WTC11 (cell line): ENCODE measurements around the gene PAK5. TPM values are rescaled to one million over a fixed set of nuclear protein-coding genes. Genes with fewer than 3 reads are reported as not detected.

Experiments
- ATAC-seq: fragments of 200-7000 bp; cut with Tn5 transposase; 2 replicates; pipeline ENCODE4 v1.10.0; 2021; ENCODE audit warnings: mild to moderate bottlenecking, moderate library complexity
- CTCF ChIA-PET: fragments of 300-600 bp; sonication (Branson Sonifier 250); formaldehyde crosslinking; loops from one replicate; lab custom pipeline; 2021; ENCODE audit warnings: antibody characterized with exemption; lab: Charles Lee
- POLR2A ChIA-PET: fragments of 350-600 bp; sonication (Branson Sonifier 250); formaldehyde crosslinking; loops from one replicate; lab custom pipeline; 2021; ENCODE audit warnings: antibody characterized with exemption; lab: Charles Lee
- DNase-seq: peaks from one replicate; pipeline ENCODE4 v3.0.0; 2021; ENCODE audit warnings: low spot score
- H3K27ac Mint-ChIP-seq: 2 replicates; pipeline ENCODE4 v1.8.0; 2021; ENCODE audit warnings: mixed read lengths
- H3K27me3 Mint-ChIP-seq: 2 replicates; pipeline ENCODE4 v1.8.0; 2021; ENCODE audit warnings: low read depth, mild to moderate bottlenecking, moderate library complexity, mixed read lengths
- H3K36me3 Mint-ChIP-seq: 2 replicates; pipeline ENCODE4 v1.8.0; 2021; ENCODE audit warnings: mixed read lengths
- H3K4me1 Mint-ChIP-seq: 2 replicates; pipeline ENCODE4 v1.8.0; 2022; ENCODE audit warnings: mixed read lengths
- H3K4me3 Mint-ChIP-seq: 2 replicates; pipeline ENCODE4 v1.8.0; 2021; ENCODE audit warnings: mild to moderate bottlenecking, moderate library complexity, mixed read lengths
- H3K9me3 Mint-ChIP-seq: 2 replicates; pipeline ENCODE4 v1.8.0; 2021; ENCODE audit warnings: mixed read lengths
- AFF4 ChIP-seq: sonication (generic); formaldehyde crosslinking; IDR thresholded peaks from 2 replicates; pipeline ENCODE4 v1.8.1; 2023; ENCODE audit warnings: mild to moderate bottlenecking, missing genetic modification reagents, borderline replicate concordance
- ATF1 ChIP-seq: sonication (generic); formaldehyde crosslinking; IDR thresholded peaks from 2 replicates; pipeline ENCODE4 v1.8.1; 2023; ENCODE audit warnings: mild to moderate bottlenecking, moderate library complexity, missing genetic modification reagents
- CDX4 ChIP-seq: fragments of 250-450 bp; sonication (Bioruptor Pico); IDR thresholded peaks from 2 replicates; pipeline ENCODE4 v1.9.0; 2021; ENCODE audit warnings: moderate library complexity, mild to moderate bottlenecking, inconsistent platforms, borderline replicate concordance
- CREB1 ChIP-seq: sonication (generic); formaldehyde crosslinking; IDR thresholded peaks from 2 replicates; pipeline ENCODE4 v1.8.0; 2023; ENCODE audit warnings: mild to moderate bottlenecking, missing genetic modification reagents
- CREM ChIP-seq: sonication (generic); formaldehyde crosslinking; IDR thresholded peaks from 2 replicates; pipeline ENCODE4 v1.8.1; 2022; ENCODE audit warnings: mild to moderate bottlenecking, missing genetic modification reagents, moderate library complexity
- CTCF ChIP-seq: fragments of 200-600 bp; IDR thresholded peaks from 2 replicates; pipeline ENCODE4 v1.8.0; 2022; ENCODE audit warnings: antibody characterized with exemption
- E2F1 ChIP-seq: sonication (generic); formaldehyde crosslinking; IDR thresholded peaks from 2 replicates; pipeline ENCODE4 v1.8.0; 2022; ENCODE audit warnings: mild to moderate bottlenecking, missing genetic modification reagents
- E2F4 ChIP-seq: sonication (generic); formaldehyde crosslinking; IDR thresholded peaks from 2 replicates; pipeline ENCODE4 v1.8.1; 2022; ENCODE audit warnings: low read depth, mild to moderate bottlenecking, moderate library complexity, missing genetic modification reagents, borderline replicate concordance
- FOXP1 ChIP-seq: sonication (generic); formaldehyde crosslinking; IDR thresholded peaks from 2 replicates; pipeline ENCODE4 v1.8.0; 2022; ENCODE audit warnings: missing genetic modification reagents, mild to moderate bottlenecking, moderate library complexity, borderline replicate concordance
- GABPB1 ChIP-seq: sonication (generic); formaldehyde crosslinking; IDR thresholded peaks from 2 replicates; pipeline ENCODE4 v1.8.1; 2023; ENCODE audit warnings: mild to moderate bottlenecking, missing genetic modification reagents
- GTF2I ChIP-seq: fragments of 250-450 bp; sonication (Bioruptor Pico); conservative IDR thresholded peaks from 2 replicates; pipeline ENCODE4 v1.4.0; 2021; ENCODE audit warnings: mild to moderate bottlenecking
- HMGA2 ChIP-seq: fragments of 250-450 bp; sonication (Bioruptor Pico); IDR thresholded peaks from 2 replicates; pipeline ENCODE4 v1.4.0; 2021; ENCODE audit warnings: mild to moderate bottlenecking, moderate library complexity
- IRF1 ChIP-seq: sonication (generic); formaldehyde crosslinking; IDR thresholded peaks from 2 replicates; pipeline ENCODE4 v1.8.0; 2023; ENCODE audit warnings: missing genetic modification reagents
- JAZF1 ChIP-seq: fragments of 250-450 bp; sonication (Bioruptor Pico); IDR thresholded peaks from 2 replicates; pipeline ENCODE4 v1.9.0; 2021; ENCODE audit warnings: moderate library complexity, mild to moderate bottlenecking, inconsistent platforms
- MXD4 ChIP-seq: fragments of 250-450 bp; sonication (Bioruptor Pico); IDR thresholded peaks from 2 replicates; pipeline ENCODE4 v1.8.0; 2021; ENCODE audit warnings: mild to moderate bottlenecking, moderate library complexity, borderline replicate concordance
- NFE2L1 ChIP-seq: sonication (generic); formaldehyde crosslinking; IDR thresholded peaks from 2 replicates; pipeline ENCODE4 v1.8.1; 2023; ENCODE audit warnings: missing genetic modification reagents
- NFYB ChIP-seq: sonication (generic); formaldehyde crosslinking; conservative IDR thresholded peaks from 2 replicates; pipeline ENCODE4 v1.8.0; 2022; ENCODE audit warnings: low read depth, missing genetic modification reagents
- RORB ChIP-seq: fragments of 250-450 bp; sonication (Bioruptor Pico); IDR thresholded peaks from 2 replicates; pipeline ENCODE4 v1.9.0; 2021; ENCODE audit warnings: mild to moderate bottlenecking
- USF2 ChIP-seq: sonication (generic); formaldehyde crosslinking; IDR thresholded peaks from 2 replicates; pipeline ENCODE4 v1.8.1; 2023; ENCODE audit warnings: mild to moderate bottlenecking, missing genetic modification reagents, moderate library complexity
- ZNF138 ChIP-seq: sonication (generic); formaldehyde crosslinking; conservative IDR thresholded peaks from 2 replicates; pipeline ENCODE4 v1.8.1; 2022; ENCODE audit warnings: mild to moderate bottlenecking, moderate library complexity, missing genetic modification reagents
- ZNF219 ChIP-seq: sonication (generic); formaldehyde crosslinking; IDR thresholded peaks from 2 replicates; pipeline ENCODE4 v1.8.0; 2023; ENCODE audit warnings: missing genetic modification reagents, mild to moderate bottlenecking, borderline replicate concordance
- ZNF232 ChIP-seq: sonication (generic); formaldehyde crosslinking; IDR thresholded peaks from 2 replicates; pipeline ENCODE4 v1.8.0; 2022; ENCODE audit warnings: mild to moderate bottlenecking, missing genetic modification reagents
- ZNF512 ChIP-seq: sonication (generic); formaldehyde crosslinking; IDR thresholded peaks from 2 replicates; pipeline ENCODE4 v1.8.1; 2022; ENCODE audit warnings: missing genetic modification reagents, borderline replicate concordance
- ZNF671 ChIP-seq: fragments of 250-450 bp; sonication (Bioruptor Pico); IDR thresholded peaks from 2 replicates; pipeline ENCODE4 v1.8.0; 2021; ENCODE audit warnings: mild to moderate bottlenecking
- ZSCAN18 ChIP-seq: fragments of 250-450 bp; sonication (Bioruptor Pico); IDR thresholded peaks from 2 replicates; pipeline ENCODE4 v2.1.2; 2022; ENCODE audit warnings: mild to moderate bottlenecking, moderate library complexity
- total RNA-seq: library from RNA; stranded (reverse); gene quantifications from 3 replicates; pipeline ENCODE4 v1.2.3, GENCODE V29; 2021

PAK5 gene
- total RNA-seq, 1 experiment from 2014 or later: 0.31 TPM

- Mint-ChIP-seq H3K27me3 (peaks cover 29% of the 10 kb centered on the region), H3K4me3 (peak overlapping the region; percentile 74), H3K9me3 (no peaks in the 10 kb centered on the region), H3K4me1 (peaks cover 13% of the 10 kb centered on the region), H3K36me3 (no peaks in the 10 kb centered on the region), H3K27ac (no peak overlapping the region)
- DNase-seq (no peak), ATAC-seq (no peak)
- no peak for TF ChIP-seq GTF2I
- no peak for TF ChIP-seq JAZF1 (CRISPR knock-in tag)
- no peak for TF ChIP-seq E2F1 (CRISPR knock-in tag)
- TF ChIP-seq USF2: no peak
- TF ChIP-seq NFYB (CRISPR knock-in tag): no peak
- no peak for TF ChIP-seq ZNF138 (CRISPR knock-in tag)
- no peak for TF ChIP-seq IRF1
- no peak for TF ChIP-seq ZNF512 (CRISPR knock-in tag)
- TF ChIP-seq ZNF232: no peak
- no peak for TF ChIP-seq RORB
- no peak for TF ChIP-seq ATF1 (CRISPR knock-in tag)
- TF ChIP-seq CREM: no peak
- TF ChIP-seq GABPB1: no peak
- no peak for TF ChIP-seq FOXP1 (CRISPR knock-in tag)
- TF ChIP-seq CREB1: no peak
- no peak for TF ChIP-seq ZSCAN18 (CRISPR knock-in tag)
- no peak for TF ChIP-seq NFE2L1 (CRISPR knock-in tag)
- ChIA-PET CTCF (no interaction called here), POLR2A (no interaction called here)
Observed at GRCh38 chr20:9837634-9838033, 1.2 kb downstream of the PAK5 start.

- DNase-seq (no peak), ATAC-seq (no peak)
- CTCF ChIA-PET: no interaction called here
- POLR2A ChIA-PET: no interaction called here
- peaks cover 20% of the 10 kb centered on the region for H3K4me1 Mint-ChIP-seq
- peaks cover 29% of the 10 kb centered on the region for H3K27me3 Mint-ChIP-seq
- no peak overlapping the region for H3K27ac Mint-ChIP-seq
- H3K36me3 Mint-ChIP-seq: no peaks in the 10 kb centered on the region
- no peak overlapping the region for H3K4me3 Mint-ChIP-seq
- no peaks in the 10 kb centered on the region for H3K9me3 Mint-ChIP-seq
- no peak for TF ChIP-seq AFF4 (CRISPR knock-in tag)
- TF ChIP-seq CDX4 (CRISPR knock-in tag): no peak
- no peak for TF ChIP-seq ZNF671 (CRISPR knock-in tag)
- TF ChIP-seq ZNF232: no peak
- TF ChIP-seq E2F4 (CRISPR knock-in tag): no peak
- no peak for TF ChIP-seq HMGA2
- TF ChIP-seq CTCF: no peak
- no peak for TF ChIP-seq ZNF219 (CRISPR knock-in tag)
- no peak for TF ChIP-seq MXD4 (CRISPR knock-in tag)
Observed at GRCh38 chr20:9835302-9835701, 3.6 kb downstream of the PAK5 start.
